Ureter (tissue), 1 donor: Measurements from ENCODE around the gene PLPPR5. TPM values are rescaled to one million over a fixed set of nuclear protein-coding genes. Genes with fewer than 3 reads are reported as not detected.

Source experiments
- DNase-seq: peaks from one replicate; pipeline ENCODE4 v3.0.0-alpha.2; 2020; ENCODE audit warnings: low spot score
- total RNA-seq: library from RNA; stranded (reverse); gene quantifications from one replicate; pipeline ENCODE4 v1.2.4, GENCODE V29; 2023
- donor health status: DM: yes; HTN: yes; CAD: no.

Gene PLPPR5
- total RNA-seq, 1 donor from 2014 or later, result 0.08 TPM

GRCh38 chr1:98969798-98970490 lies 34.7 kb downstream of the PLPPR5 start:
- no peak for DNase-seq

DNA sequence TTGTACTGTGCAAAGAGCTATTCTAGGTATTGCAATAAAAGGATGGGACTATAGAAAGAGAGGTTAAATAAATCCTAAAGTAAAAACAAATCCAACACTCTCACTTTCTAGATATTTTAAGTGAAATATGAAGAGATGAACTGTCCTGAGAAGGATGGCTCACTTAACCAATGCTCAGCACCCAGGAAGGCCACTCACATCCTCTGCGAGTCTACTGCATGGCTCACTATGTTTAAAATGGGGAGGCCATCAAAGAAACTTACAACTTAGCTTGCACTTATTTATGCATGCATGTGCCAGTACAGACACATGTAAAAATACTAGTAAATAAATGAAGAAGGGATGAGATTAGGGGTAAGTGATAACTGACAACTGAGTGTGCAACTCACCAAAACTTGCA lies 37.5 kb downstream of the PLPPR5 start:
- DNase-seq, result no peak

GRCh38 chr1:98965394-98965793 lies 39.3 kb downstream of the PLPPR5 start:
- no peak for DNase-seq

DNA sequence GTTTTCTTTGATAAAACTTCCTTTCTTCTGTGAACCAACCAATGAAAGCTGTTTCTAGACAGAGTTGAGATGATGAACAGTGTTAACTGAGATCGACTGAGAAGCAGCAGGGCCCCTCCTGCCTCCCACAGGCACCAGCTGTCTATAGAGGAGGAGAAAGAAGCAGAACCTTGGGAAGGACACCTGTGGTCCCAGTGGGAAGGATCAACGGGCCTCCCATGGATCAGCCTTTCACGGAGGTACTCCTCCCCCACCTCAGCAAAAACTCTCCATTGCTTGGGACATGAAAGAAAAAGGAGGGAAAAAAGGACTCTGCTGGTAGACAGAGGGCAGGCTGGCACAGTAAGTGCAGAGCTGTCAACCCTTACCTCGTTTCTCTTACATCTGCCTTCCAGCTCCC lies 40.5 kb downstream of the PLPPR5 start:
- no peak for DNase-seq

GRCh38 chr1:98963064-98963758 lies 41.5 kb downstream of the PLPPR5 start:
- DNase-seq, result no peak

DNA sequence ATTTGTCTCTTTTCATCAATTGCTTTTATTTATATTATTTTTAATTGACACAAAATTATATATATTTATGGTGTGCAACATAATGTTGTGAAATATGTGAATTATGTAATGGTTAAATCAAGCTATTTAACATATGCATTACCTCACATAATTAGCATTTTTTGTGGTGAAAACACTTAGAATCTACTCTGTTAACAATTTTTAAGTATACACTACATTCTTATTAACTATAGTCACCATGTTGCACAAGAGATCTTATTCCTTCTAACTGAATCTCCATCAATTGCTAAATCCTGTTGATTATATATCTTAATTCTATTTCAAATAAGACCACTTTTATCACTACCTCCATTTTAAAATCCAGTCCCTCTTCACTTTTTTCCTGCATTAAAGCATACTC lies 42.5 kb downstream of the PLPPR5 start:
- no peak for DNase-seq

GRCh38 chr1:98949621-98950020 lies 55.0 kb downstream of the PLPPR5 start:
- DNase-seq, result no peak

- no peak for DNase-seq
Observed at GRCh38 chr1:98949166-98949565, 55.5 kb downstream of the PLPPR5 start.

- DNase-seq, result no peak
Observed at GRCh38 chr1:98947071-98947470, 57.6 kb downstream of the PLPPR5 start.

DNA sequence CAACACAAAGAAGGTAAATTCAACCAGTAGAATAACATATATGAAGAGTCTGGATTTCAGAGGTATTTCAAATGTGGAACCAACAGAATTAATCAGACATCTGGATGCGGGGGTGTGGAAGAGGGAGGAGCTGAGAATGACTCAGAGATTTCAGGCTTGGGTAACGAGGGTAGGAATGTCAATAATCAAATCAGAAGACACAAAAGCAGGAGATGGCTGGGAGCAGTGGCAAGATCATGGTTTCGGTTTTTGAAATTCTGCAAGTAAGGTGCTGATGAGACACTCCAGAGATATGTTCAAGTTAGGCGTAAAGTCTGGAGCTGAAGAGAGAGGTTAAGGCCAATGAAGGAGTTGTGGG lies 64.0 kb downstream of the PLPPR5 start:
- DNase-seq, result no peak

DNA sequence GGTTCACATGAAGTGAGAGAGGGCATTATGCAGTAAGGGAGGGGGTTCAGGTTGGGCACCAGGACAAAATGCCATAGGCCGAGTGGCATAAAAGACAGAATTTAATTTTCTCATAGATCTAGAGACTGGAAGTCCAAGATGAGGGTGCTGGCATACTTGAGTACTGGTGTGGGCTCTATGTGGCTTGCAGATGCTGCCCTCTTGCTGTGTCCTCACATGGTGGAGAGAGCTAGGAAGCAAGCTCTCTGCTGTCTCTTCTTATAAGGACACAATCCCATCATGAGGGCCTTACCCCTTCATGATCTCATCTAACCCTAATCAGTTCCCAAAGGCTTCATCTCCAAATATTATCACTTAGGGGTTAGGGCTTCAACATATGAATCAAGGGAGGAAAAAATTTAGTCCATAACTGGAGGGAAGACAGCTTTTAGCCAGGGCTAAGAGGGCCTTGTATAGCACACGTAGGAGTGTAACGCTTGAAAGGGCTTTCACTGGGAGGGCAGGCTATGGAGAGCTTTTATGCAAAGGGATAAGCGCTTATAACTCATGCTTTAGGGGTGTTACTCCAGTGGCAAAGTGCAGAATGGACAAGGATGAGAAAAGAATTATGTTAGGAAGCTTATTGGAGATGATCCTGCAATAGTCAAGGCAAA lies 64.5 kb downstream of the PLPPR5 start:
- DNase-seq, result no peak

DNA sequence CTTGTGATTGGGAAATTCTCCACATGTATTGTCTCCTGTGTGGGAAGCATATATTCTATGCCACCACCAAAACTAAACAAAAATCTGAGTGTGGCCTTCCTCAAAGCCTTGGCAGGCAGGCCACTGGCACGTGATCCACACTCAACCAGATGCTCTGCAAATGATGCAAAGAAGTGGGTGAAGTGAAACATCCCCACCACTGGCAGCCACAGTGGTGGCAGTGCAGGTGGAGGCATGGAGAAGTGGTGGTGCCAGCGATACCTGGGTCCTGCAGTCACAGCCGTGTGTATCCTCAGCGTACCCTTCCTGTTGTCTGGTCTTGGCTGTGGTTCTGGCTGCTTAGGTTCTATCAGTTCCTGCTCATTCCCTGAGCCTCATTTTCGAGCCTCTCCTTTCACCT lies 65.2 kb downstream of the PLPPR5 start:
- DNase-seq, result no peak

DNA sequence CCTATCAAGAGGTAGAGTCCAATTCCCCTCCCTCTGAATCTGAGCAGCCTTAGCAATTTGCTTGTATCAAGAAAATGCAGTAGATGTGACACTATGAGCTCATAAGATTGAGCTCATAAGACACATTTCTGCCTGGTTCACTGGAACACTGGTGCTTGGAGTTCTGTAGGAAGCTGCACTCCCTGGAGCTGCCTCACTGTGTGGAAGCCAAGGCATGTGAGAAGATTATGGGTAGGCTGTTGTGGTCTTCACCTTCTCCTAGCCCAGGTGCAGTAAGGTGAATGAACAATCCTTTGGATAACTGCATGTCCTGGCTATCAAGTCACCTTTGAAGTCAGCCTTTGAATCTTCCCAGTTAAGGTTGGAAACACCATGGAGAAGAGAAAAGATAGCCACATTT lies 67.3 kb downstream of the PLPPR5 start:
- DNase-seq, result no peak

DNA sequence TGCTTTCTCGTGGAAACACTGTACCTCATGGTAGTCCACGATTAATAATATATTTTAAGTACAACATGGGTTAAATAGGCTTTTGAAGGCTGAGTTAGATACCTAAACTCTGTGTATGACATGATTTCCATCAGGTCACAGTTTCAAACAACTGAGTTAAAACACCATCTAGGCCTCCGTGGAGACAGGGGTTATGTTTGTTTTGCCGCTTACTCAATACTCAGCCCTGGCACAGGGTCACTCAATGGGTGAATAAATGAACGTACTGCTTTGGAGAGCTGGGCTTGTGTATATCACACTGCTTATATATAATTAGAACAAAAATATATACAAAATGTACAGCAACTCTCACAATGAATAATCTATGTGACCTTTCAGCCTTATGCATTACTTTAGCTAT lies 72.5 kb downstream of the PLPPR5 start:
- no peak for DNase-seq

DNA sequence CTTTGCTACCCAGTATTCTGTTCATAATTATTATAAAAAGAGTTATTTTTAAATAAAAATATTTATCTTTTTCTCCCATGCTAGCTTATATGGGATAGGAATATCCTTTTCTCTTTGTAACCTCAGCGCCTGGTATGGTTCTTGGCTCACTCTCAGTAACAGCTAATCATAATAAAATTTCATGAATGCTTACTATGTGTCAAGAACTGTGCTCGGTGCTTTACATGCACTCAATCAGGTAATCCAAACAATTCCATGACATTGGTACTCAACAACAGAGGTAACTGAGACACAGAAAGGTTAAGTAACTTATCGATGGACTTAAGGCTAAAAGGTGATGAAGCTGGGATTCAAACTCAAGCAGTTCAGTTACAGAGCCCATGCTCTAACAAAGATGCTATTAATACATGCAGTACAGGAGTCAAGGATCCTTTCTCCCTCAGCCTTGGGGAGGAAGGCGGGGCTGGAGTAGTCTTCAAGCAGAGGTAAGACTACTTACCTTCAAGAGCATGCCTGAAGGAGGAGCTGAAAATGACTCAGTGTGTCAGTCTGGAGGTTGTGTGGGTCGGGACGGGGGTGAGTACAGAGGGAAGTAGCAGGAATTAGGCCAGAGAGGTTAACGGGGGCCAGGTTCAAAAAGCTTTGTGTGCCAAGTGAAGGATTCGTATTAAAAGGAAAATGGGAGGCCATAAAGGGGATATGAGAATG lies 73.4 kb downstream of the PLPPR5 start:
- DNase-seq, result no peak

DNA sequence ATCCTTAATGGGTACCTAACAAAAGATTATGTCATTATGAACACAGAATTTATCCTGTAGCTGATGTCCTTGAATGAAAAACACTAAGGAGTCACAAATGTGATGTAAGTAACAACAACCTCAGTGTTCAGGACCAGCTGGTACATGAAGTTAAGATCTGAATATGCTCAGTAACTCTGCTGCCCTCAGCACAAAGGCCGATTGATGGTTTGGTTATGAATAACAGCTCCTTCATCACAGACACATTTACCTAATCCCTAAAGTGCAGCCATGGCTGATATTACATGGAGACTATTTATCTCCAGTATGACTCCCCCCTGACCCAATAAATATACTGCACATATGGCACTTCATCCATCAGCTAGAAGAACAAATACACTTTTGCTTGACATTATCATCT lies 75.2 kb downstream of the PLPPR5 start:
- DNase-seq, result no peak

GRCh38 chr1:98926597-98926996 lies 78.1 kb downstream of the PLPPR5 start:
- DNase-seq, result no peak

DNA sequence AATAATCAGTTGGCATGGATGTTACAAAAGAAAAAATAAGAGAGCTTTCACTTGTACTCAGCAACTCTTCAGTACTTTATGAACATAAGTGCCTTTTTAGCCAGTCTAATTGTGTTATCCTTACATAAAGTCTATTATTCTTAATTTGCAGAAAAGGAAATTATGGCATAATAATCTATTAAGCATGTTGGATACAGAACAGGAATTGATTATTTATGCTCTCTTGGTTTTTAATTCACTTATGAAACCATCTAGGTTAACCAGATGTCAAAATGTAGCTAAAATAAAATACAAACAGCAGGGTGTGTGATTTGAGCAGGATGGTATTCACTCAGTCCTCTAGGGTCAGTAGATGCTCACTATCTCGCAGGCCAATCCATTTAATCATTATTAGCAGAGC lies 79.7 kb downstream of the PLPPR5 start:
- no peak for DNase-seq

DNA sequence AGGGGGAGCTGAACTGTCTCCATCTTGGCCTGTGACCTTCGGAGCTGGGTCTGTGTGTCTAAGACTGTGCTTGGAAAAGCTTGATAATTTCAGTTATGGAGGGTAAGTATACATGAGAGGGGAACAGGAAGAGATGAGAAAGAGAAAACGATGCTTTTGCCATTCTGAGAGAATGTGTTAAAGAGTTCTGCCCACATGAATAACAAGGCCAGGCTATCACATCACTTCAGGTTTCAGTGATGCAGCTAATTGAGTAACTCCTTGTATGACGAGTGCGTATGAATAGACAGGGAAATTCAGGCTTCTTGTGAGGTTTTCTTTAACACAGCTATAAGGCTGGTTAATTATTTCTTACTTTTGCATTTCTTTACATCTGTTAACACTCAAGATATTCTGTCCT lies 81.0 kb downstream of the PLPPR5 start:
- DNase-seq, result no peak

GRCh38 chr1:98921817-98922216 lies 82.8 kb downstream of the PLPPR5 start:
- DNase-seq, result no peak

- no peak for DNase-seq
Observed at GRCh38 chr1:98920441-98921110, 84.1 kb downstream of the PLPPR5 start.

DNA sequence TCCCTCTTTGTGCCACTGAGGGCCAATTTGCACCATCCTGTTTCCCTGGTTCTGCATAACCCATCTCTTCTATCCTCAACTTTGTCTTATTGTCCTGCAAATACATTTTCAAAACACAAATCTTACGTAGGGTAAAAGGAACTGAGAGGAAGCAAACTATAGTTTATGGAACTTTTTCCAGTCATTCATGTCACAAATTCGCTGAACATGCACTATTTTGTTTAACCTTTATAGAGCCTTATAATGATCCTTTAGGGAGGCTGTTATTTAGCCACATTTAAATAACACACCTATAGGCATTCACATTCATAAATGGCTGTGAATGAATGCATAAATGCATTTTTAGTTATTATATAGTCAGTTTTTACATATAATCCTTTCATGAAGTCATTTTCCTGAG lies 85.0 kb downstream of the PLPPR5 start:
- no peak for DNase-seq
